Lower lobe of right lung (tissue), 2 donors: ENCODE data around the gene TFB2M. TPM values are rescaled to one million over a fixed set of nuclear protein-coding genes. Genes with fewer than 3 reads are reported as not detected.

Experiments
- ATAC-seq, 2 donors: fragments of 200-7000 bp; cut with Tn5 transposase; one replicate each; pipeline ENCODE4 v1.9.1; 2020 to 2022; ENCODE audit warnings: mild to moderate bottlenecking in 2 of 2, moderate library complexity in 2 of 2
- DNase-seq: peaks from one replicate; pipeline ENCODE4 v3.0.0-alpha.2; 2020
- H3K27ac ChIP-seq: fragments of 200-600 bp; one replicate; pipeline ENCODE4 v1.8.0; 2022
- H3K27me3 ChIP-seq: fragments of 200-600 bp; one replicate; pipeline ENCODE4 v1.8.0; 2022; ENCODE audit warnings: low read depth
- H3K36me3 ChIP-seq: fragments of 200-600 bp; one replicate; pipeline ENCODE4 v1.8.0; 2022; ENCODE audit warnings: mild to moderate bottlenecking
- H3K4me1 ChIP-seq: fragments of 200-600 bp; one replicate; pipeline ENCODE4 v1.8.0; 2022
- H3K4me3 ChIP-seq: fragments of 200-600 bp; one replicate; pipeline ENCODE4 v1.8.0; 2022; ENCODE audit warnings: mild to moderate bottlenecking
- H3K9me3 ChIP-seq: fragments of 200-600 bp; one replicate; pipeline ENCODE4 v1.8.0; 2022
- CTCF ChIP-seq: fragments of 200-600 bp; IDR thresholded peaks from one replicate; pipeline ENCODE4 v1.8.0; 2022; ENCODE audit warnings: antibody characterized with exemption, mild to moderate bottlenecking
- intact Hi-C: fragments of 100-400 bp; cut with DNase I; formaldehyde crosslinking; loops from one replicate; pipeline ENCODE4 v1.11.0; 2022
- total RNA-seq: library from RNA; stranded (reverse); fragmentation: NEBNext Ultra II Directional; extraction: Animal tissue kit (Norgen Biotek cat#: 25700); gene quantifications from one replicate; pipeline ENCODE4 v1.2.1, GENCODE V29; 2021
- donor health status: DM: no; HTN: yes; CAD: no; lungs with severe emphysema.

TFB2M gene
- total RNA-seq, 1 donor from 2014 or later = 10.2 TPM

GRCh38 chr1:246512230-246512629 lies 53.8 kb downstream of the TFB2M start:
- H3K4me1 ChIP-seq = no peaks in the 10 kb centered on the region
- TF ChIP-seq CTCF = no peak
- H3K27ac ChIP-seq = no peak overlapping the region
- no peak for DNase-seq
- intact Hi-C loops = no loop called here
- H3K36me3 ChIP-seq = no peaks in the 10 kb centered on the region
- H3K4me3 ChIP-seq = no peak overlapping the region
- H3K27me3 ChIP-seq = no peaks in the 10 kb centered on the region
- ATAC-seq = no peak
- H3K9me3 ChIP-seq = peaks cover 34% of the 10 kb centered on the region

- DNase-seq (no peak), ATAC-seq (no peak)
- Histone ChIP-seq H3K27ac (no peak overlapping the region), H3K9me3 (peaks cover 26% of the 10 kb centered on the region), H3K4me3 (no peak overlapping the region), H3K4me1 (peaks cover 4% of the 10 kb centered on the region), H3K36me3 (no peaks in the 10 kb centered on the region), H3K27me3 (no peaks in the 10 kb centered on the region)
- intact Hi-C loops = no loop called here
- no peak for TF ChIP-seq CTCF
These were observed 54.9 kb downstream of the TFB2M start for GRCh38 chr1:246511203-246511602.

- DNase-seq (no peak), ATAC-seq (no peak)
- peaks cover 7% of the 10 kb centered on the region for H3K4me1 ChIP-seq
- intact Hi-C loops = no loop called here
- H3K27ac ChIP-seq = no peak overlapping the region
- H3K27me3 ChIP-seq = no peaks in the 10 kb centered on the region
- TF ChIP-seq CTCF = no peak
- peaks cover 18% of the 10 kb centered on the region for H3K9me3 ChIP-seq
- H3K36me3 ChIP-seq = no peaks in the 10 kb centered on the region
- no peak overlapping the region for H3K4me3 ChIP-seq
These were observed 55.7 kb downstream of the TFB2M start for GRCh38 chr1:246510147-246511030.

- H3K27ac ChIP-seq = no peak overlapping the region
- no peak overlapping the region for H3K4me3 ChIP-seq
- TF ChIP-seq CTCF = no peak
- ATAC-seq = no peak
- H3K9me3 ChIP-seq = peaks cover 5% of the 10 kb centered on the region
- intact Hi-C loops = no loop called here
- no peaks in the 10 kb centered on the region for H3K27me3 ChIP-seq
- DNase-seq = no peak
- H3K4me1 ChIP-seq = peaks cover 7% of the 10 kb centered on the region
- H3K36me3 ChIP-seq = no peaks in the 10 kb centered on the region
These were observed 57.0 kb downstream of the TFB2M start for GRCh38 chr1:246508897-246509688.

GRCh38 chr1:246506674-246507481 lies 59.2 kb downstream of the TFB2M start, which contains the start of gene SMYD3:
SMYD3 (minus strand) TSS chr1:246507279.
- intact Hi-C loops = no loop called here
- Histone ChIP-seq H3K9me3 (no peaks in the 10 kb centered on the region), H3K4me1 (peaks cover 7% of the 10 kb centered on the region), H3K27ac (peak within 1 kb of the TSS; percentile 71), H3K27me3 (no peaks in the 10 kb centered on the region), H3K36me3 (no peaks in the 10 kb centered on the region), H3K4me3 (peak within 1 kb of the TSS; percentile 89)
- DNase-seq = peak; percentile 86
- no peak for TF ChIP-seq CTCF
- peak; percentile 97 to 99 for ATAC-seq
